ENCODE data around the gene SLC38A8.

GRCh38 chr16:84014570-84015327 lies 27.8 kb downstream of the SLC38A8 start:
- TF ChIP-seq CTCF (IDR thresholded peaks at IDR 0.05; ENCODE audit: low read depth, low read length, missing input control) = no peak
- TF ChIP-seq YY1 (IDR thresholded peaks at IDR 0.05) = no peak
- TF ChIP-seq ATF3 (IDR thresholded peaks at IDR 0.05) = no peak

Data from liver (tissue), 3 donors.